H1 (cell line): Measurements from ENCODE around the gene ZC3H18. TPM values are rescaled to one million over a fixed set of nuclear protein-coding genes. Genes with fewer than 3 reads are reported as not detected.

Source experiments
- CTCF ChIA-PET: fragments of 300-600 bp; sonication (Branson Sonifier 250); formaldehyde crosslinking; loops from one replicate; lab custom pipeline; 2021; ENCODE audit not compliant: partially characterized antibody; lab: Charles Lee
- POLR2A ChIA-PET: fragments of 300-600 bp; sonication (Branson Sonifier 250); formaldehyde crosslinking; loops from one replicate; lab custom pipeline; 2021; ENCODE audit warnings: inconsistent platforms; ENCODE audit not compliant: partially characterized antibody; lab: Charles Lee
- DNase-seq, 2 experiments: peaks; one replicate each; pipeline versions ENCODE4 v3.0.0 to v3.0.0-alpha.2; 2010 to 2022; ENCODE audit warnings: low spot score in 2 of 2, low read depth in 1 of 2, mixed read lengths in 1 of 2
- FAIRE-seq: peaks from 2 replicates; lab custom pipeline; 2011; peaks lifted over from hg19 to GRCh38; lab: Jason Lieb, UNC
- H2AFZ ChIP-seq: 2 replicates; pipeline ENCODE4 v1.8.1; 2012; ENCODE audit warnings: low read length, inconsistent platforms
- H2AK5ac ChIP-seq: 2 replicates; pipeline ENCODE4 v1.6.1; 2013; ENCODE audit warnings: low read depth, low read length
- H2BK120ac ChIP-seq: replicated peaks from 2 replicates; pipeline ENCODE3; 2013; ENCODE audit warnings: low read depth, low read length, inconsistent platforms
- H2BK12ac ChIP-seq: 2 replicates; pipeline ENCODE4 v1.6.1; 2013; ENCODE audit warnings: low read depth, low read length
- H2BK15ac ChIP-seq: 2 replicates; pipeline ENCODE4 v1.6.1; 2013; ENCODE audit warnings: low read length
- H2BK20ac ChIP-seq: 2 replicates; pipeline ENCODE4 v1.6.1; 2013; ENCODE audit warnings: low read length
- H2BK5ac ChIP-seq: 2 replicates; pipeline ENCODE4 v1.6.1; 2013; ENCODE audit warnings: low read depth, low read length
- H3K14ac ChIP-seq: 2 replicates; pipeline ENCODE4 v1.6.1; 2013; ENCODE audit warnings: inconsistent platforms; ENCODE audit not compliant: insufficient read length
- H3K18ac ChIP-seq: 2 replicates; pipeline ENCODE4 v1.6.1; 2013; ENCODE audit warnings: low read length; ENCODE audit errors: extremely low read depth
- H3K23ac ChIP-seq: 2 replicates; pipeline ENCODE4 v1.6.1; 2013; ENCODE audit warnings: inconsistent platforms; ENCODE audit not compliant: insufficient read length
- H3K23me2 ChIP-seq: 2 replicates; pipeline ENCODE4 v1.6.1; 2013; ENCODE audit warnings: low read depth, low read length
- H3K27ac ChIP-seq: 2 replicates; pipeline ENCODE4 v1.6.1; 2011; ENCODE audit warnings: low read depth, low read length, inconsistent platforms
- H3K27me3 ChIP-seq, 4 experiments: replicated peaks in 1 of 4; 1 replicate in 1 of 4; 2 replicates in 3 of 4; pipeline versions ENCODE4 v1.6.1 to v1.8.1; 2011 to 2013; ENCODE audit warnings: low read length in 3 of 4, mild to moderate bottlenecking in 3 of 4, inconsistent platforms in 2 of 4, mixed read lengths in 2 of 4, moderate library complexity in 1 of 4; ENCODE audit not compliant: control insufficient read depth in 3 of 4, insufficient read depth in 3 of 4; ENCODE audit errors: extremely low read depth in 1 of 4
- H3K36me3 ChIP-seq, 4 experiments: 2 replicates each; pipeline versions ENCODE4 v1.6.1 to v1.8.1; 2011 to 2013; ENCODE audit warnings: mild to moderate bottlenecking in 4 of 4, low read length in 3 of 4, moderate library complexity in 2 of 4, control low read depth in 1 of 4, inconsistent platforms in 1 of 4; ENCODE audit not compliant: insufficient read depth in 4 of 4, control insufficient read depth in 2 of 4
- H3K4ac ChIP-seq: replicated peaks from 2 replicates; pipeline ENCODE3; 2013; ENCODE audit warnings: low read length, low read depth, mixed read lengths, inconsistent platforms; ENCODE audit not compliant: insufficient read length
- H3K4me1 ChIP-seq, 4 experiments: replicated peaks in 1 of 4; 1 replicate in 1 of 4; 2 replicates in 3 of 4; pipeline versions ENCODE4 v1.6.1 to v1.8.1; 2011 to 2013; ENCODE audit warnings: low read length in 3 of 4, inconsistent platforms in 2 of 4, mixed read lengths in 1 of 4; ENCODE audit not compliant: insufficient read depth in 4 of 4, control insufficient read depth in 3 of 4
- H3K4me2 ChIP-seq, 2 experiments: 2 replicates each; pipeline versions ENCODE4 v1.6.1 to v1.8.1; 2011 to 2013; ENCODE audit warnings: low read depth in 2 of 2, low read length in 2 of 2, control low read depth in 1 of 2, inconsistent platforms in 1 of 2, mild to moderate bottlenecking in 1 of 2; ENCODE audit not compliant: insufficient read depth in 1 of 2
- H3K4me3 ChIP-seq, 4 experiments: fragments of 200-600, 300-600 bp in 1 of 4; sonication (generic), shearing (Covaris generic), sonication (Bioruptor Twin) in 1 of 4; 2 replicates each; pipeline versions ENCODE4 v1.5.1 to v1.8.1; 2011 to 2016; ENCODE audit warnings: low read length in 4 of 4, low read depth in 3 of 4, control low read depth in 2 of 4, inconsistent platforms in 2 of 4, mild to moderate bottlenecking in 2 of 4, mixed read lengths in 1 of 4, moderate library complexity in 1 of 4; ENCODE audit not compliant: insufficient read depth in 2 of 4; ENCODE audit errors: extremely low read depth in 1 of 4
- H3K56ac ChIP-seq: replicated peaks from 2 replicates; pipeline ENCODE3; 2013; ENCODE audit warnings: low read depth, mild to moderate bottlenecking, mixed read lengths, low read length, inconsistent platforms; ENCODE audit not compliant: insufficient read length
- H3K79me1 ChIP-seq: 2 replicates; pipeline ENCODE4 v1.6.1; 2013; ENCODE audit warnings: low read depth, low read length, control low read depth
- H3K79me2 ChIP-seq, 2 experiments: 2 replicates each; pipeline versions ENCODE4 v1.6.1 to v1.8.1; 2012 to 2013; ENCODE audit warnings: low read length in 2 of 2, mild to moderate bottlenecking in 2 of 2, inconsistent platforms in 1 of 2; ENCODE audit not compliant: insufficient read depth in 2 of 2, control insufficient read depth in 1 of 2
- H3K9ac ChIP-seq, 4 experiments: replicated peaks in 1 of 4; 1 replicate in 1 of 4; 2 replicates in 3 of 4; pipeline versions ENCODE4 v1.6.1 to v1.8.1; 2011 to 2013; ENCODE audit warnings: low read depth in 3 of 4, low read length in 3 of 4, control low read depth in 2 of 4, mild to moderate bottlenecking in 2 of 4, moderate library complexity in 2 of 4, inconsistent platforms in 1 of 4; ENCODE audit errors: extremely low read depth in 1 of 4
- H3K9me3 ChIP-seq, 2 experiments: 2 replicates each; pipeline versions ENCODE4 v1.6.1 to v1.8.1; 2012 to 2013; ENCODE audit warnings: mild to moderate bottlenecking in 2 of 2, moderate library complexity in 2 of 2, control low read depth in 1 of 2, inconsistent platforms in 1 of 2, low read depth in 1 of 2, low read length in 1 of 2, mixed read lengths in 1 of 2; ENCODE audit not compliant: insufficient read depth in 2 of 2
- H4K20me1 ChIP-seq, 2 experiments: replicated peaks in 1 of 2; 2 replicates each; pipeline versions ENCODE3 to v1.8.1; 2011 to 2013; ENCODE audit warnings: inconsistent platforms in 2 of 2, low read length in 2 of 2, mild to moderate bottlenecking in 1 of 2; ENCODE audit not compliant: insufficient read depth in 2 of 2, control insufficient read depth in 1 of 2
- H4K5ac ChIP-seq: 2 replicates; pipeline ENCODE4 v1.6.1; 2013; ENCODE audit warnings: low read length, low read depth, mixed read lengths, inconsistent platforms; ENCODE audit not compliant: insufficient read length
- H4K8ac ChIP-seq: 2 replicates; pipeline ENCODE4 v1.8.0; 2013; ENCODE audit warnings: mild to moderate bottlenecking, moderate library complexity, low read length, inconsistent platforms; ENCODE audit not compliant: insufficient read depth; ENCODE audit errors: extremely low read depth
- H4K91ac ChIP-seq: replicated peaks from 2 replicates; pipeline ENCODE3; 2013; ENCODE audit warnings: low read length, mixed read lengths, inconsistent platforms; ENCODE audit not compliant: insufficient read length
- BRCA1 ChIP-seq: IDR thresholded peaks from 2 replicates; pipeline ENCODE4 v1.6.1; 2012; ENCODE audit warnings: low read depth, low read length, improper control_type of control experiment
- E2F6 ChIP-seq: IDR thresholded peaks from 2 replicates; pipeline ENCODE4 v1.6.1; 2012; ENCODE audit warnings: inconsistent platforms
- EP300 ChIP-seq, 2 experiments: IDR thresholded peaks; 1 replicate in 1 of 2; 2 replicates in 1 of 2; pipeline ENCODE4 v1.6.1; 2011 to 2012; ENCODE audit warnings: low read depth in 2 of 2, low read length in 2 of 2, mild to moderate bottlenecking in 2 of 2, borderline replicate concordance in 1 of 2, inconsistent platforms in 1 of 2, moderate library complexity in 1 of 2
- GTF2F1 ChIP-seq: IDR thresholded peaks from 2 replicates; pipeline ENCODE4 v1.6.1; 2012; ENCODE audit warnings: low read depth, low read length, improper control_type of control experiment, borderline replicate concordance
- HDAC2 ChIP-seq, 2 experiments: fragments of 300-600 bp in 1 of 2; sonication (generic) in 1 of 2; IDR thresholded peaks; 2 replicates each; pipeline ENCODE4 v1.6.1; 2011 to 2012; ENCODE audit warnings: low read depth in 2 of 2, low read length in 2 of 2, mild to moderate bottlenecking in 2 of 2, moderate library complexity in 2 of 2, borderline replicate concordance in 1 of 2, inconsistent platforms in 1 of 2
- PHF8 ChIP-seq: fragments of 200-600 bp; sonication (generic); conservative IDR thresholded peaks from 2 replicates; pipeline ENCODE4 v1.7.1; 2012; ENCODE audit warnings: low read depth, mild to moderate bottlenecking, inconsistent platforms, low read length, moderate library complexity
- RFX5 ChIP-seq: IDR thresholded peaks from 2 replicates; pipeline ENCODE4 v1.6.1; 2011; ENCODE audit warnings: low read depth, low read length, improper control_type of control experiment, borderline replicate concordance
- RNF2 ChIP-seq: fragments of 200-900, 300-1000 bp; sonication (generic); IDR thresholded peaks from 2 replicates; pipeline ENCODE4 v1.7.1; 2016; ENCODE audit warnings: borderline replicate concordance, low read depth, mild to moderate bottlenecking, antibody characterized with exemption, low read length; ENCODE audit not compliant: poor library complexity, severe bottlenecking; ENCODE audit errors: missing control alignments
- WGBS, 2 experiments: shearing (Covaris generic) in 1 of 2; methylation state at CpG; one replicate each; pipeline versions ENCODE4 v1.1.6 to v1.1.7; 2013 to 2015; ENCODE audit warnings: low lambda C conversion rate in 2 of 2, mixed read lengths in 2 of 2, inconsistent platforms in 1 of 2, low coverage in 1 of 2, missing lambda C conversion rate in 1 of 2; ENCODE audit not compliant: insufficient replicate concordance in 2 of 2, insufficient coverage in 1 of 2, insufficient read length in 1 of 2; ENCODE audit errors: extremely low coverage in 1 of 2, missing lambda C conversion rate in 1 of 2; 5-methylcytosine and 5-hydroxymethylcytosine counted together
- polyA plus RNA-seq, 7 experiments: library from polyadenylated mRNA; depleted of rRNA in 3 of 7; stranded (reverse) in 5 of 7; unstranded in 2 of 7; fragments of >200 nt in 5 of 7; fragments of 200-250 nt in 2 of 7; gene quantifications; 1 replicate in 5 of 7; 2 replicates in 1 of 7; 4 replicates in 1 of 7; pipeline versions ENCODE4 v1.2.1 to v1.2.3, GENCODE V29; 2011 to 2013; ENCODE audit warnings: missing spikeins in 2 of 7, mixed read lengths in 2 of 7
- total RNA-seq: library from RNA; stranded (reverse); fragmentation: NEBNext Ultra II Directional; extraction: Animal tissue kit (Norgen Biotek cat#: 25700); gene quantifications from 2 replicates; pipeline ENCODE4 v1.2.1, GENCODE V29; 2021

ZC3H18 gene
- total and polyA plus RNA-seq, 2 of the 8 experiments (the other 6 are each of a cell fraction or from before 2014, with no cell fraction given) = 12.1 to 73.2 TPM

- H2AK5ac ChIP-seq = no peak overlapping the region
- peaks cover 0 to 8% (median 3%) of the 10 kb centered on the region in 4 experiments; a peak in 2 of 7 replicates for H3K4me1 ChIP-seq
- CTCF ChIA-PET = interaction anchor here (0.6 to 4.5 kb wide), 13 partner anchors 10 to 195 kb away, joined by 3 to 36 read pairs (median 5); no protein-coding TSS in a partner anchor
- no peak overlapping the region for H4K8ac ChIP-seq
- H4K91ac ChIP-seq = peak overlapping the region; percentile 10
- no peak overlapping the region for H3K14ac ChIP-seq
- H3K56ac ChIP-seq = no peak overlapping the region
- peaks cover 0 to 8% (median 1%) of the 10 kb centered on the region in 4 experiments; a peak in 3 of 7 replicates for H3K27me3 ChIP-seq
- no peak overlapping the region for H3K27ac ChIP-seq
- H3K79me1 ChIP-seq = no peaks in the 10 kb centered on the region
- no peak overlapping the region for H3K9ac ChIP-seq
- no peak for FAIRE-seq
- H2BK12ac ChIP-seq = peak overlapping the region; percentile 17; the same call in 1 of the 2 replicates
- H4K5ac ChIP-seq = no peak overlapping the region
- no peak overlapping the region for H3K23ac ChIP-seq
- no peak overlapping the region for H3K4ac ChIP-seq
- H2BK120ac ChIP-seq = no peak overlapping the region
- no peak for DNase-seq
- H3K18ac ChIP-seq = no peak overlapping the region; the same call in 1 of the 2 replicates
- no peaks in the 10 kb centered on the region for H3K79me2 ChIP-seq
- WGBS, 2 experiments = 80% methylated on average over 20 of the region's 20 CpGs; no CpG with 5 or more reads in 1 of the 2 experiments
- H3K4me3 ChIP-seq = no peak overlapping the region
- H2BK15ac ChIP-seq = no peak overlapping the region
- POLR2A ChIA-PET = interaction anchor here (0.9 kb wide), 1 partner anchor 8 kb away, joined by 4 read pairs; no protein-coding TSS in a partner anchor
- 0 out of 4 replicates have a peak overlapping the region, but pooled peaks of 1 of the 2 experiments have one; percentile 11 for H3K4me2 ChIP-seq
- no peaks in the 10 kb centered on the region for H3K36me3 ChIP-seq
- H4K20me1 ChIP-seq = peaks cover 0 to 4% of the 10 kb centered on the region in 2 experiments
- no peak overlapping the region for H2BK5ac ChIP-seq
- H3K23me2 ChIP-seq = no peaks in the 10 kb centered on the region; the same call in 1 of the 2 replicates
- 0 out of 2 replicates have a peak overlapping the region, but pooled peaks have one; percentile 61 for H2BK20ac ChIP-seq
- H2AFZ ChIP-seq = no peak overlapping the region
- peaks cover 8 to 16% of the 10 kb centered on the region in 2 experiments; a peak in 3 of 4 replicates for H3K9me3 ChIP-seq
- TF ChIP-seq RFX5 (no peak), RNF2 (no peak), E2F6 (no peak), GTF2F1 (no peak), EP300 (IDR thresholded peaks at IDR 0.05; ENCODE audit: borderline replicate concordance in 1 of 2, low read depth in 2 of 2, low read length in 2 of 2) (no peak), PHF8 (no peak), BRCA1 (no peak), HDAC2 (IDR thresholded peaks at IDR 0.05; ENCODE audit: borderline replicate concordance in 1 of 2, low read depth in 2 of 2, low read length in 2 of 2) (no peak)
Measured at GRCh38 chr16:88540346-88540977, 29.7 kb upstream of the ZC3H18 start.
